DOHH2 (cell line): ENCODE results near the gene GHR.

Experiments used
- H3F3A ChIP-seq: fragments of 200-600 bp; sonication (generic), shearing (Covaris generic); 2 replicates; pipeline ENCODE4 v1.6.0; 2016; ENCODE audit warnings: antibody characterized with exemption, mild to moderate bottlenecking; ENCODE audit not compliant: control insufficient read depth, insufficient read depth
- H3K27ac ChIP-seq: fragments of 200-600 bp; sonication (generic); 2 replicates; pipeline ENCODE4 v1.5.1; 2014; ENCODE audit warnings: low read depth, mild to moderate bottlenecking, low read length, moderate library complexity
- H3K27me3 ChIP-seq: fragments of 200-600 bp; sonication (generic); 2 replicates; pipeline ENCODE4 v1.6.1; 2014; ENCODE audit warnings: mild to moderate bottlenecking, low read length, mixed read lengths; ENCODE audit not compliant: control insufficient read depth
- H3K36me3 ChIP-seq: fragments of 200-600 bp; sonication (generic); 2 replicates; pipeline ENCODE4 v1.6.1; 2014; ENCODE audit warnings: mild to moderate bottlenecking, low read length, moderate library complexity, mixed read lengths; ENCODE audit not compliant: control insufficient read depth
- H3K4me1 ChIP-seq: fragments of 200-600 bp; sonication (generic); 2 replicates; pipeline ENCODE4 v1.6.1; 2014; ENCODE audit warnings: mild to moderate bottlenecking, low read length, mixed read lengths; ENCODE audit not compliant: control insufficient read depth
- H3K4me2 ChIP-seq: fragments of 200-600 bp; sonication (generic); 2 replicates; pipeline ENCODE4 v1.6.0; 2014; ENCODE audit warnings: mild to moderate bottlenecking, low read length, moderate library complexity
- H3K4me3 ChIP-seq: fragments of 200-600 bp; sonication (generic); 2 replicates; pipeline ENCODE4 v1.5.1; 2014; ENCODE audit warnings: mild to moderate bottlenecking, low read length, mixed read lengths
- H3K79me2 ChIP-seq: fragments of 200-600 bp; sonication (generic); 2 replicates; pipeline ENCODE4 v1.6.1; 2014; ENCODE audit warnings: mild to moderate bottlenecking, low read length, mixed read lengths; ENCODE audit not compliant: control insufficient read depth
- H3K9me2 ChIP-seq: fragments of 200-600 bp; sonication (generic); replicated peaks from 2 replicates; pipeline ENCODE4 v1.6.1; 2014; ENCODE audit warnings: mild to moderate bottlenecking, low read length, mixed read lengths; ENCODE audit not compliant: control insufficient read depth
- H3K9me3 ChIP-seq: fragments of 200-600 bp; sonication (generic); 2 replicates; pipeline ENCODE4 v1.6.1; 2014; ENCODE audit warnings: antibody characterized with exemption, low read length, mixed read lengths; ENCODE audit not compliant: control insufficient read depth, insufficient read depth
- H4K20me1 ChIP-seq: fragments of 200-600 bp; sonication (generic); 2 replicates; pipeline ENCODE4 v1.6.0; 2014; ENCODE audit warnings: low read depth, mild to moderate bottlenecking, antibody characterized with exemption, low read length, moderate library complexity; ENCODE audit not compliant: control insufficient read depth, insufficient read depth
- EZH2phosphoT487 ChIP-seq: fragments of 200-600 bp; sonication (generic); IDR thresholded peaks from 2 replicates; pipeline ENCODE4 v1.6.1; 2017; ENCODE audit warnings: borderline replicate concordance, mild to moderate bottlenecking, antibody characterized with exemption, low read length, moderate library complexity, mixed read lengths
- TF ChIP-seq, protein P1 (sequence below): fragments of 200-600 bp; sonication (generic); IDR thresholded peaks from one replicate; pipeline ENCODE4 v1.5.1; 2014; ENCODE audit warnings: antibody characterized with exemption, mild to moderate bottlenecking, low read depth, low read length; ENCODE audit not compliant: poor library complexity, severe bottlenecking

Gene GHR

GRCh38 chr5:42638972-42639371, 215.7 kb downstream of the GHR start:
- Histone ChIP-seq H3K79me2 (no peaks in the 10 kb centered on the region), H3K4me3 (no peak overlapping the region), H3K27me3 (peaks cover 4% of the 10 kb centered on the region), H3K36me3 (no peaks in the 10 kb centered on the region), H3F3A (no peaks in the 10 kb centered on the region), H3K9me3 (no peaks in the 10 kb centered on the region), H3K4me1 (no peaks in the 10 kb centered on the region), H3K27ac (no peak overlapping the region), H3K9me2 (no peaks in the 10 kb centered on the region), H3K4me2 (no peak overlapping the region), H4K20me1 (no peaks in the 10 kb centered on the region)
- no peak for TF ChIP-seq EZH2phosphoT487
- TF ChIP-seq, protein P1, sequence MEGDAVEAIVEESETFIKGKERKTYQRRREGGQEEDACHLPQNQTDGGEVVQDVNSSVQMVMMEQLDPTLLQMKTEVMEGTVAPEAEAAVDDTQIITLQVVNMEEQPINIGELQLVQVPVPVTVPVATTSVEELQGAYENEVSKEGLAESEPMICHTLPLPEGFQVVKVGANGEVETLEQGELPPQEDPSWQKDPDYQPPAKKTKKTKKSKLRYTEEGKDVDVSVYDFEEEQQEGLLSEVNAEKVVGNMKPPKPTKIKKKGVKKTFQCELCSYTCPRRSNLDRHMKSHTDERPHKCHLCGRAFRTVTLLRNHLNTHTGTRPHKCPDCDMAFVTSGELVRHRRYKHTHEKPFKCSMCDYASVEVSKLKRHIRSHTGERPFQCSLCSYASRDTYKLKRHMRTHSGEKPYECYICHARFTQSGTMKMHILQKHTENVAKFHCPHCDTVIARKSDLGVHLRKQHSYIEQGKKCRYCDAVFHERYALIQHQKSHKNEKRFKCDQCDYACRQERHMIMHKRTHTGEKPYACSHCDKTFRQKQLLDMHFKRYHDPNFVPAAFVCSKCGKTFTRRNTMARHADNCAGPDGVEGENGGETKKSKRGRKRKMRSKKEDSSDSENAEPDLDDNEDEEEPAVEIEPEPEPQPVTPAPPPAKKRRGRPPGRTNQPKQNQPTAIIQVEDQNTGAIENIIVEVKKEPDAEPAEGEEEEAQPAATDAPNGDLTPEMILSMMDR: no peak

GRCh38 chr5:42640835-42641234, 217.6 kb downstream of the GHR start:
- Histone ChIP-seq H3K9me3 (no peaks in the 10 kb centered on the region), H3K4me1 (no peaks in the 10 kb centered on the region), H3K27me3 (peaks cover 4% of the 10 kb centered on the region), H3K79me2 (no peaks in the 10 kb centered on the region), H3K4me2 (no peak overlapping the region), H3F3A (no peaks in the 10 kb centered on the region), H3K36me3 (no peaks in the 10 kb centered on the region), H3K4me3 (no peak overlapping the region), H4K20me1 (no peaks in the 10 kb centered on the region), H3K27ac (no peak overlapping the region), H3K9me2 (no peaks in the 10 kb centered on the region)
- TF ChIP-seq, protein P1: no peak
- no peak for TF ChIP-seq EZH2phosphoT487

DNA sequence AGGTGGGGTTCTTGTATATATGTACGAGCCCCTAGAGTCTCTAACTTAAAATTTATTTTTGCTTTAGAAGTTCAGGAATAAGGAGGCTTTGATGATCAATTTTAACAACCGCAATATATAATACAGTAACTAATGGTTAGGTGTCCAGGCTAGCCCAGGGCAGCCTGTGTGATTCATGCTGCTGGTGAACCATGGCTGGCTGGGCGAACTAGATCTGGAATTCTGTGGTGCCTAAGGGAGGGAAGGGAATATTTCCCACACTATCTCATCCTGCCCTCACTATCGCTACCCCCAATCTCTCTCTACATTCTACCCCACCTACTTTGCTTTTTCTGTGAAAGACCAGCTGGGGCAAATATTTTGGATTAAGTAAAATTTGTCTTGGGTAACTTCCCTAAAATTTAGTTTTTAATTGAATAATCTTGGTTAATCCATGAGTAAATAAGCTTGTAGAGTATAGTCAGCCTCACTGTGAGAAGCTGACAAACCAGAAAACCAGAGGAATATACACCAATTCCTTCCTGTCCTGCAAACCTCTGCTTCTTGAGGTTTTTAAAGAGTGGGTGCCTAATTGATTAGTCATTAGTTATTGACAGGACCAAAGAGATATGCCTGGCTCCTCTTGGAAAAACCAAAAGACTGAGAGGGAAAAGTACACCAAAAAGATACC, 218.2 kb downstream of the GHR start:
- Histone ChIP-seq H3K27me3 (peaks cover 4% of the 10 kb centered on the region), H4K20me1 (no peaks in the 10 kb centered on the region), H3K36me3 (no peaks in the 10 kb centered on the region), H3K79me2 (no peaks in the 10 kb centered on the region), H3K4me3 (no peak overlapping the region), H3F3A (no peaks in the 10 kb centered on the region), H3K9me3 (no peaks in the 10 kb centered on the region), H3K4me2 (no peak overlapping the region), H3K27ac (no peak overlapping the region), H3K4me1 (no peaks in the 10 kb centered on the region), H3K9me2 (no peaks in the 10 kb centered on the region)
- TF ChIP-seq, protein P1: no peak
- TF ChIP-seq EZH2phosphoT487: no peak
